GM12878 (cell line): ENCODE results near the gene TLR1. TPM values are rescaled to one million over a fixed set of nuclear protein-coding genes. Genes with fewer than 3 reads are reported as not detected.

ENCODE experiments used
- BMI1 ChIP-seq: fragments of 450-650 bp; IDR thresholded peaks from 2 replicates; pipeline ENCODE4 v1.6.1; 2016; ENCODE audit warnings: mild to moderate bottlenecking, moderate library complexity, borderline replicate concordance
- CBFB ChIP-seq: IDR thresholded peaks from 2 replicates; pipeline ENCODE4 v1.6.1; 2016; ENCODE audit warnings: antibody characterized with exemption, low read depth
- E4F1 ChIP-seq: fragments of 450-650 bp; IDR thresholded peaks from 2 replicates; pipeline ENCODE4 v1.6.1; 2018; ENCODE audit warnings: borderline replicate concordance, mild to moderate bottlenecking; ENCODE audit not compliant: partially characterized antibody
- IKZF1 ChIP-seq: fragments of 450-650 bp; conservative IDR thresholded peaks from 2 replicates; pipeline ENCODE4 v1.6.1; 2017; ENCODE audit warnings: antibody characterized with exemption, mild to moderate bottlenecking
- MEF2A ChIP-seq: IDR thresholded peaks from 2 replicates; pipeline ENCODE4 v1.6.1; 2011; ENCODE audit warnings: low read depth, mild to moderate bottlenecking, low read length, moderate library complexity; ENCODE audit not compliant: insufficient read depth
- MTA2 ChIP-seq: fragments of 450-650 bp; IDR thresholded peaks from 2 replicates; pipeline ENCODE4 v1.6.1; 2016; ENCODE audit warnings: low read depth, mild to moderate bottlenecking, moderate library complexity
- MXI1 ChIP-seq: fragments of 150-350 bp; IDR thresholded peaks from 2 replicates; pipeline ENCODE4 v1.6.1; 2011; ENCODE audit warnings: low read depth, mild to moderate bottlenecking, inconsistent platforms, low read length, improper control_type of control experiment
- POLR2AphosphoS2 ChIP-seq: IDR thresholded peaks from 2 replicates; pipeline ENCODE4 v1.6.1; 2011; ENCODE audit warnings: low read depth, mild to moderate bottlenecking, low read length, improper control_type of control experiment, moderate library complexity
- POLR2AphosphoS5 ChIP-seq: IDR thresholded peaks from 2 replicates; pipeline ENCODE4 v1.6.1; 2011; ENCODE audit warnings: mild to moderate bottlenecking, low read length, inconsistent platforms
- SMAD5 ChIP-seq: IDR thresholded peaks from 2 replicates; pipeline ENCODE4 v1.6.1; 2016; ENCODE audit warnings: antibody characterized with exemption, low read depth
- SP1 ChIP-seq: IDR thresholded peaks from one replicate; pipeline ENCODE4 v1.6.1; 2011; ENCODE audit warnings: low read depth, low read length
- SREBF2 ChIP-seq: IDR thresholded peaks from 2 replicates; pipeline ENCODE4 v1.6.1; 2012; ENCODE audit warnings: mild to moderate bottlenecking, low read length
- STAT3 ChIP-seq: IDR thresholded peaks from 2 replicates; pipeline ENCODE4 v1.6.1; 2011; ENCODE audit warnings: low read depth, low read length, improper control_type of control experiment
- ZBED1 ChIP-seq: IDR thresholded peaks from 2 replicates; pipeline ENCODE4 v1.6.1; 2016; ENCODE audit warnings: borderline replicate concordance
- ZNF687 ChIP-seq: fragments of 450-650 bp; IDR thresholded peaks from 2 replicates; pipeline ENCODE4 v1.6.1; 2017; ENCODE audit warnings: mild to moderate bottlenecking, moderate library complexity
- ZZZ3 ChIP-seq: IDR thresholded peaks from 2 replicates; pipeline ENCODE4 v1.6.1; 2011; ENCODE audit warnings: low read depth; ENCODE audit not compliant: control insufficient read depth, insufficient read length
- polyA plus RNA-seq, 11 experiments: library from polyadenylated mRNA; depleted of rRNA in 4 of 11; unstranded in 6 of 11; stranded (reverse) in 5 of 11; fragments of >200 nt; fragmentation: Nextera tagmentation in 4 of 11; fragmentation: Illumina TruSeq in 1 of 11; extraction: Ambion mirVana in 4 of 11; extraction: Trizol in 1 of 11; gene quantifications; 1 replicate in 1 of 11; 2 replicates in 10 of 11; pipeline versions ENCODE4 v1.2.1 to v1.2.3, GENCODE V29; 2011 to 2016; ENCODE audit warnings: inconsistent platforms in 2 of 11, missing spikeins in 2 of 11, low read depth in 1 of 11
- total RNA-seq, 4 experiments: library from RNA; depleted of rRNA in 3 of 4; stranded (reverse); fragments of >200 nt in 3 of 4; fragmentation: Illumina TruSeq in 1 of 4; extraction: Trizol in 1 of 4; gene quantifications; 2 replicates each; pipeline versions ENCODE4 v1.2.1 to v1.2.3, GENCODE V29; 2013 to 2021
- TF ChIP-seq, protein P1 (sequence below): fragments of 450-650 bp; formaldehyde crosslinking; IDR thresholded peaks from 2 replicates; pipeline ENCODE4 v1.4.0; 2022; ENCODE audit warnings: mild to moderate bottlenecking, moderate library complexity
- TF ChIP-seq, protein P2 (sequence below): fragments of 450-650 bp; IDR thresholded peaks from 2 replicates; pipeline ENCODE4 v1.6.1; 2017; ENCODE audit warnings: borderline replicate concordance

The TLR1 gene
- total and polyA plus RNA-seq, 10 of the 15 experiments (the other 5 are each of a cell fraction or from before 2014, with no cell fraction given) = 9.3 to 57.1 (median 20.4) TPM

- TF ChIP-seq E4F1 = no peak
- no peak for TF ChIP-seq SP1
- TF ChIP-seq SMAD5 = peak; percentile 69; the same call in 1 of the 2 replicates
- TF ChIP-seq POLR2AphosphoS5 = peak; percentile 88
- TF ChIP-seq BMI1 = no peak
- peak; percentile 88 for TF ChIP-seq ZNF687
- TF ChIP-seq, protein P1, sequence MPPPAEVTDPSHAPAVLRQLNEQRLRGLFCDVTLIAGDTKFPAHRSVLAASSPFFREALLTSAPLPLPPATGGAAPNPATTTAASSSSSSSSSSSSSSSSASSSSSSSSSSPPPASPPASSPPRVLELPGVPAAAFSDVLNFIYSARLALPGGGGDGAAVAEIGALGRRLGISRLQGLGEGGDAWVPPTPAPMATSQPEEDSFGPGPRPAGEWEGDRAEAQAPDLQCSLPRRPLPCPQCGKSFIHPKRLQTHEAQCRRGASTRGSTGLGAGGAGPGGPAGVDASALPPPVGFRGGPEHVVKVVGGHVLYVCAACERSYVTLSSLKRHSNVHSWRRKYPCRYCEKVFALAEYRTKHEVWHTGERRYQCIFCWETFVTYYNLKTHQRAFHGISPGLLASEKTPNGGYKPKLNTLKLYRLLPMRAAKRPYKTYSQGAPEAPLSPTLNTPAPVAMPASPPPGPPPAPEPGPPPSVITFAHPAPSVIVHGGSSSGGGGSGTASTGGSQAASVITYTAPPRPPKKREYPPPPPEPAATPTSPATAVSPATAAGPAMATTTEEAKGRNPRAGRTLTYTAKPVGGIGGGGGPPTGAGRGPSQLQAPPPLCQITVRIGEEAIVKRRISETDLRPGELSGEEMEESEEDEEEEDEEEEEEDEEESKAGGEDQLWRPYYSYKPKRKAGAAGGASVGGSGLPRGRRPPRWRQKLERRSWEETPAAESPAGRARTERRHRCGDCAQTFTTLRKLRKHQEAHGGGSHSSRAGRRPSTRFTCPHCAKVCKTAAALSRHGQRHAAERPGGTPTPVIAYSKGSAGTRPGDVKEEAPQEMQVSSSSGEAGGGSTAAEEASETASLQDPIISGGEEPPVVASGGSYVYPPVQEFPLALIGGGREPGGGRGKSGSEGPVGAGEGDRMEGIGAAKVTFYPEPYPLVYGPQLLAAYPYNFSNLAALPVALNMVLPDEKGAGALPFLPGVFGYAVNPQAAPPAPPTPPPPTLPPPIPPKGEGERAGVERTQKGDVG (CRISPR knock-in tag) = 0 out of 2 replicates have a peak, but pooled peaks have one; percentile 27
- TF ChIP-seq ZBED1 = 0 out of 2 replicates have a peak, but pooled peaks have one; percentile 49
- TF ChIP-seq, protein P2, sequence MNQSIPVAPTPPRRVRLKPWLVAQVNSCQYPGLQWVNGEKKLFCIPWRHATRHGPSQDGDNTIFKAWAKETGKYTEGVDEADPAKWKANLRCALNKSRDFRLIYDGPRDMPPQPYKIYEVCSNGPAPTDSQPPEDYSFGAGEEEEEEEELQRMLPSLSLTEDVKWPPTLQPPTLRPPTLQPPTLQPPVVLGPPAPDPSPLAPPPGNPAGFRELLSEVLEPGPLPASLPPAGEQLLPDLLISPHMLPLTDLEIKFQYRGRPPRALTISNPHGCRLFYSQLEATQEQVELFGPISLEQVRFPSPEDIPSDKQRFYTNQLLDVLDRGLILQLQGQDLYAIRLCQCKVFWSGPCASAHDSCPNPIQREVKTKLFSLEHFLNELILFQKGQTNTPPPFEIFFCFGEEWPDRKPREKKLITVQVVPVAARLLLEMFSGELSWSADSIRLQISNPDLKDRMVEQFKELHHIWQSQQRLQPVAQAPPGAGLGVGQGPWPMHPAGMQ = no peak
- TF ChIP-seq POLR2AphosphoS2 = peak; percentile 60; the same call in 1 of the 2 replicates
- TF ChIP-seq MEF2A = no peak
- TF ChIP-seq MTA2 = peak; percentile 88
- peak; percentile 69; the same call in 1 of the 2 replicates for TF ChIP-seq CBFB
- no peak for TF ChIP-seq SREBF2
- TF ChIP-seq STAT3 = no peak
- peak; percentile 28; the same call in 1 of the 2 replicates for TF ChIP-seq IKZF1
- TF ChIP-seq ZZZ3 = no peak
- peak; percentile 44; the same call in 1 of the 2 replicates for TF ChIP-seq MXI1
Observed at GRCh38 chr4:38815885-38816782, 11.5 kb upstream of the TLR1 start (continued).
